HUES64 (cell line): ENCODE measurements around the gene PRKCG.
A peak's percentile ranks its signal among the peaks of the same experiment; 100 is the strongest.
"Not testable (repeated sequence)": the region's sequence is repeated elsewhere in the genome, so short reads cannot be mapped to it uniquely, and the experiment has no call there.

ENCODE experiments used
- H3K27ac ChIP-seq: 2 replicates; pipeline ENCODE4 v1.7.0; 2013; ENCODE audit warnings: low read depth, low read length, inconsistent platforms
- H3K27me3 ChIP-seq: 2 replicates; pipeline ENCODE4 v1.6.1; 2013; ENCODE audit warnings: mild to moderate bottlenecking, low read length; ENCODE audit not compliant: insufficient read depth
- H3K36me3 ChIP-seq: 2 replicates; pipeline ENCODE4 v1.6.1; 2013; ENCODE audit warnings: mild to moderate bottlenecking, low read length; ENCODE audit not compliant: insufficient read depth
- H3K4me1 ChIP-seq: 2 replicates; pipeline ENCODE4 v1.6.1; 2013; ENCODE audit warnings: mild to moderate bottlenecking, low read length, moderate library complexity; ENCODE audit not compliant: insufficient read depth
- H3K4me3 ChIP-seq: 2 replicates; pipeline ENCODE4 v1.5.1; 2013; ENCODE audit warnings: mild to moderate bottlenecking, low read length, moderate library complexity
- H3K9ac ChIP-seq: 2 replicates; pipeline ENCODE4 v1.6.1; 2013; ENCODE audit warnings: mild to moderate bottlenecking, low read depth, low read length
- H3K9me3 ChIP-seq: 2 replicates; pipeline ENCODE4 v1.6.1; 2013; ENCODE audit warnings: low read depth, low read length; ENCODE audit not compliant: insufficient read depth
- WGBS: fragments of 150-250, 120-280 bp; methylation state at CpG from one replicate; pipeline ENCODE4 v1.1.7; 2013; ENCODE audit warnings: missing lambda C conversion rate; 5-methylcytosine and 5-hydroxymethylcytosine counted together

Gene PRKCG

DNA sequence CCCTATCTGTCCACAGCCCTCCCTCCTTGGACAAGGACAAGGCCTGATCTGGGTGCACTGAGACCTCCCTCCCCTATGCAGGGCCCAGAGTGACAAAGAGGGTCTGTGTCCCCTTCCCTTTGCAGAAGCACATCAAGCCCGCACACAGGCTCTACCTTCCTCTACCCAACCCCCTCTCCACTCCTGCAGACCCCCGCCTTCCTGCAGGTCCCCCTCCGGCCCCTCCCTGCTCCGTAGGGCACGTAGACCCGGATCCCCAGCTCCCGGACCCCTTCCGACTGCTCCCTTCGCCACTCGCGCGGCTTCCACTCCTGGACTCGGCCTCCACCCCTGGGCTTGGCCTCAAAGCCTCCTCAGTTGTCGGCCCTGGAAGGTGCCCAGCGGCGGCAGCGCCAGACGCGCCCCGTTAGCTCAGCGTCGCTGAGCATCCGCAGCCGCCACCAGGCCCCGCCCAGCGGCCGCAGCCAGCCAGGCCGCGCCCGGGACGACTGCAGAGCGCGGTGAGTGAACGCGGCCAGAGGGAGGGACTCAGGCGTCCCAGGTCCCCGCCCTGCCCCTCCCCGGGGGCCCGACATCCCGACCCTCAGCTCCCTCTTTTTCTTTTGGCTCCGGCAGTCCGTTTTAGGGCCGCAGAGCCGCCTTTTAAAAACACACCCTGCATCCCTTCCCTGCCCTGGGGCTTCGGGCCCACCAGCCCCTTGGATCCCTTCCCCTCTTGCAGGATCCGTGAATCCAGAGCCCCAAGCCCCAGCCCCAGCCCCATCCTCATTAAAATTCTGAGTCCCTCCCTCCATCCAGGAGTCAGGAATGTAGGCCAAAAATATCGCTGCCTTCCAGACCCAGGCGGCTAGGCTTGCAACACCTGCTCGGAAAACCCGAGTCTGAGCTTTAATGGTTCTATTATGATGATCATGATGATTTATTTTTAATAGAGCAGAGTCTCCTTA lies 15.8 kb upstream of the PRKCG start:
- peak overlapping the region; percentile 99 for H3K27ac ChIP-seq
- WGBS: 2% methylated on average over 50 of the region's 50 CpGs

DNA sequence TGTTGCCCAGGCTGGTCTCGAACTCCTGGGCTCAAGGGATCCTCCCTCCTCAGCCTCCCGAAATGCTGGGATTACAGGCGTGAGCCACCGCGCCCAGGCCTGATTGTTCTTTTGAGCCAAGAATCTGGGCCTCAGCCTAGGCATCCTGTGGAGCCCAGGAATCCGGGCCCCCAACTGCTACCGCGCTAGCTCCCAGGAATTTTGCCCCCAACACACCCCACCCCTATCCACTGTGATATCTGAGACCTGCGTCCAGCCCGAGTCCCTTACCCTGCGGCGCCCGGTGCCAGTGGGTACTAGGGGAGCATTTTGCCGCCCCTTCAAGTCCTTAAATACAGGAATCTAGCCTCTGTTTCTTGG lies 15.2 kb upstream of the PRKCG start:
- Histone ChIP-seq H3K4me1 (peaks cover 10% of the 10 kb centered on the region), H3K9ac (peak overlapping the region; percentile 95), H3K4me3 (peak overlapping the region; percentile 58), H3K9me3 (no peaks in the 10 kb centered on the region), H3K27ac (peak overlapping the region; percentile 99), H3K27me3 (no peaks in the 10 kb centered on the region), H3K36me3 (peaks cover 10% of the 10 kb centered on the region)
- WGBS: 7% methylated on average over 14 of the region's 14 CpGs

More for the DNA sequence above, 15.8 kb upstream of the PRKCG start:
- Histone ChIP-seq H3K9me3 (no peaks in the 10 kb centered on the region), H3K9ac (peak overlapping the region; percentile 95), H3K4me3 (peak overlapping the region; percentile 58), H3K36me3 (peaks cover 6% of the 10 kb centered on the region), H3K4me1 (peaks cover 10% of the 10 kb centered on the region), H3K27me3 (no peaks in the 10 kb centered on the region)

DNA sequence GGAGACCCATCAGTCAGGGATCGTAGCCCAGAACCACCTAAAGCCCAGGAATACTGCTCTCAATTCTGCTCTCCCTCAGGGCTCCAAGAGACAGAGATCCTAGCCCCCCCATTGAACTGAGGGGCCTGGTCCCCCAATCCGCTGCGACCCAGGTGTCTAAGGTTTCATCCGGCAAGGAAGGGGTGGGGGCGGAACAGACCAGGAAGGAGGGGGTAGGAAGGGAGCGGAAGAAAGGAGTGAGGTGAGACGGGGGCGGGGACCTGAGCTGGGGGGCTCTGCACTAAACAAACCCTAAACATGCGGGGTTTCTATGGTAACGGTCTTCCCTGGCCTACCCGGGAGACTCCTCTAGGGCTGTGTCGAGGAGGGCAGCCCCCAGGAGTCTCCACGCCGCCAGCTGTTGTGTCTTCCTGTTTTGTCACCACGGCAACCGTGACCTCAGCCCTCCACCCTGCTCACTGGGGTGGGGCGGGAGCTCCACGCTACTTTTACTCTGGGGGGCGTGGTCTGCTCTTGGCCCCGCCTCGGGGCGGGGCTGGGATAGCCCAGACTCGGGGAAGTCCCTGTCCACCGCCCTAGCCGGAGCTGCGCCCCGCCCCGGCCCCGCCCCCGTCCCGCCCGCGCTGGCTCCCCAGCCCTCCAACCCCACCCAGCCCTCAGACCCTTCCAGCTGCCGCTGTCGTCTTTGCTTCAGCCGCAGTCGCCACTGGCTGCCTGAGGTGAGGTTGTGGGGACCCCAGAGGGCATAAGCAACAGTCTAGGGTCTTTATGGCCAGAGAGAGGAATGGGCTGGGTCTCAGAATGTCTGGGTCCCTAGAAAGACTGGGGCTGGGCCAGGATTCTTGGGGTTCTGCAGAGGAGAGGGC lies 14.5 kb upstream of the PRKCG start, which contains the start of gene MYADM:
MYADM (plus strand) TSS at position 659 of the 866 bp plus-strand sequence. CDS start 5,647 bp downstream, outside the sequence.
- under 1% methylated on average over 27 of the region's 37 CpGs for WGBS
- Histone ChIP-seq H3K9me3 (no peaks in the 10 kb centered on the region), H3K9ac (peak within 1 kb of the TSS; percentile 98), H3K36me3 (peaks cover 12% of the 10 kb centered on the region), H3K27ac (peak within 1 kb of the TSS; percentile 99), H3K4me1 (peaks cover 10% of the 10 kb centered on the region), H3K4me3 (peak within 1 kb of the TSS; percentile 95), H3K27me3 (no peaks in the 10 kb centered on the region)

DNA sequence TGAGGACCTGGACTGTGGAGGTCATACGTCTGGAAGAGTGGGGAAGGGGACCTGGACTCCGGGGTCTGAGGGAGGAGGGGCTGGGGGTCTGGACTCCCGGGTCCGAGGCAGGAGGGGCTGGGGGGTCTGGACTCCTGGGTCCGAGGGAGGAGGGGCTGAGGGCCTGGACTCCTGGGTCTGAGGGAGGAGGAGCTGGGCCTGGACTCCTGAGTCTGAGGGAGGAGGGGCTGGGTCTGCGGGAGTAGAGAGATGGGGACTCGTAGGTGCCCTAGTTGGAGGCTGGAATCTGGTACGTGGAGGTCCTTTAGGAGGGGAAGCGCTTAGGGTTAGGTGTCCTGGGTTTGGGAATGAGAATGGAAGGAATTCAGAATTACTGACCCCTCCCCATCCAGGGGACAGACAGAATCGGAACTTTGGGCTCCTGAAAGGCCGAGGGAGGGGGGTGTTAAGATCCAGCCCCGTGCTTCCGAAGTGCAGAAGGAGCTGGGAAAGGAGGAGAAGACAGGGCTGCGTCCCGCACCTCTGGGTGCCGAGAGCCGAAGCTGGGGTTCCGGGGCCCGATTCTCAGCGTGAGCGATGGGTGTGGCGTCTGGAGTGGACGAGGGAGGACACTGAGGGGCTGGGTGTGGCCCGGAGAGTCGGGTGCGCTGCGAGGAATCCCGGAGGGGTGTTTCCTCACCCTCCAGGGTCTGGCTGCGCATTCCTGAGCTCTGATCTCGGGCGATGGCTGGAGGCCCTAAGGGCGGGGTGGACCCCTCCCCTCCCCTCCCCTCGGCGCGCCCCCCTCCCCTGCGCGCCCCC lies 13.7 kb upstream of the PRKCG start:
- Histone ChIP-seq H3K9me3 (no peaks in the 10 kb centered on the region), H3K36me3 (peaks cover 18% of the 10 kb centered on the region), H3K4me3 (peak overlapping the region; percentile 95), H3K4me1 (peaks cover 10% of the 10 kb centered on the region), H3K27me3 (no peaks in the 10 kb centered on the region), H3K9ac (peak overlapping the region; percentile 98), H3K27ac (peak overlapping the region; percentile 98)
- 1% methylated on average over 32 of the region's 37 CpGs for whole genome bisulfite sequencing

DNA sequence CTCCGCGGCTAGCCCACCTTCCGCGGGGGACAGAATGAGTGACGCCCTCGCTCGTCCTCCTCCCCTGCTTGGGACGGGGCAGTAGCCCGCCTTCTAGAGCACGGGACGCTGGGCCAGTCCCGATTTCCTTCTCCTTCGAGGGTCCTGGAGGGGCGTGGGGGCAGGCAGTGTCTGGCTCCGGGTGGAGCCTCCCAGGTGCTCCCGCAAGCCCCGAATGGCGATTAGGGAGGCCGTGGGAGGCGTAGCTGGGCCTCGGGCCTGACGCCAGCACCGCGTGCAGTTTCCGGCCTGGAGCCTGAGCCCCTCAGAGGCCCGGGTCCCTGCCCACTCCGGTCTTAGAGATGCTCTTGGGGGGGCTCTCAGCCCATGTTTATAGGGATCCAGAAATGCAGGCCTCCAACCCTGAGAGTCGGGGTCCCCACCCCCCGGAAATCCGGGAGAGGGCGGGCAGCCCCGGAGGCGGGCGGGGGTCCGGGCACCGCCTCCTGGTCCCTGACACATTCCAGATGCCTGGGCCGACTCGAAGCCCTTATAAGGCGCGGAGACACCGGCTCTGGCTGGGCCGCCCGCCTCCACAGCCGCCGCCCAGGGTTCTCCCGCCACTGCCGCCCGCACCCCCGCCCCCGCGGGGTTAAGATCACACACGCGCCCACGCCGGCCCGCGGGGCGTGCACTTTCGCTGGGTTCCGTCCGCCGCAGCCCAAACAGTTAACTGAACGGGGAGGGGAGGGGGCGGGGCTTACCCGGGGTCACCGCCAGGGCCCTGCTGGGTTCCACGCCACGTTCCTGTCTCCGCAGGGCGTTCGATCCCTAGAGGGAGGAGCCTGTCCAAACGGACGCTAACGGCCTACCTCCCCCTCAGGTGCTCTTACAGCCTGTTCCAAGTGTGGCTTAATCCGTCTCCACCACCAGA lies 12.8 kb upstream of the PRKCG start:
- H3K9me3 ChIP-seq: no peaks in the 10 kb centered on the region
- H3K27me3 ChIP-seq: no peaks in the 10 kb centered on the region
- H3K4me1 ChIP-seq: peaks cover 10% of the 10 kb centered on the region
- peak overlapping the region; percentile 95 for H3K4me3 ChIP-seq
- H3K9ac ChIP-seq: peak overlapping the region; percentile 98
- peaks cover 27% of the 10 kb centered on the region for H3K36me3 ChIP-seq
- under 1% methylated on average over 75 of the region's 75 CpGs for WGBS
- peak overlapping the region; percentile 98 for H3K27ac ChIP-seq

DNA sequence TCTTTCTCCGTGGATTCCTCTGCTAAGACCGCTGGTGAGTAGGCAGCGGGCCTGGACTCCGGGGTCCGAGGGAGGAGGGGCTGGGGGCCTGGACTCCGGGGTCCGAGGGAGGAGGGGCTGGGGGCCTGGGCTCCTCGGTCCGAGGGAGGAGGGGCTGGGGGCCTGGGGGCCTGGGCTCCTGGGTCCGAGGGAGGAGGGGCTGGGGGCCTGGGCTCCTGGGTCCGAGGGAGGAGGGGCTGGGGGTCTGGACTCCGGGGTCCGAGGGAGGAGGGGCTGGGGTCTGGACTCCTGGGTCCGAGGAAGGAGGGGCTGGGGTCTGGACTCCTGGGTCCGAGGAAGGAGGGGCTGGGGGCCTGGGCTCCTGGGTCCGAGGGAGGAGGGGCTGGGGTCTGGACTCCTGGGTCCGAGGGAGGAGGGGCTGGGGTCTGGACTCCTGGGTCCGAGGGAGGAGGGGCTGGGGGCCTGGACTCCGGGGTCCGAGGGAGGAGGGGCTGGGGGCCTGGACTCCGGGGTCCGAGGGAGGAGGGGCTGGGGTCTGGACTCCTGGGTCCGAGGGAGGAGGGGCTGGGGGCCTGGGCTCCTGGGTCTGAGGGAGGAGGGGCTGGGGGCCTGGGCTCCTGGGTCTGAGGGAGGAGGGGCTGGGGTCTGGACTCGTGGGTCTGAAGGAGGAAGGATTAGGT lies 12.1 kb upstream of the PRKCG start:
- peak overlapping the region; percentile 98 for H3K27ac ChIP-seq
- H3K4me3 ChIP-seq: peak overlapping the region; percentile 95
- H3K4me1 ChIP-seq, H3K27me3 ChIP-seq, H3K9me3 ChIP-seq: not testable (repeated sequence)
- peaks cover 35% of the 10 kb centered on the region for H3K36me3 ChIP-seq
- peak overlapping the region; percentile 98 for H3K9ac ChIP-seq
- whole genome bisulfite sequencing: 17% methylated on average over 24 of the region's 24 CpGs

DNA sequence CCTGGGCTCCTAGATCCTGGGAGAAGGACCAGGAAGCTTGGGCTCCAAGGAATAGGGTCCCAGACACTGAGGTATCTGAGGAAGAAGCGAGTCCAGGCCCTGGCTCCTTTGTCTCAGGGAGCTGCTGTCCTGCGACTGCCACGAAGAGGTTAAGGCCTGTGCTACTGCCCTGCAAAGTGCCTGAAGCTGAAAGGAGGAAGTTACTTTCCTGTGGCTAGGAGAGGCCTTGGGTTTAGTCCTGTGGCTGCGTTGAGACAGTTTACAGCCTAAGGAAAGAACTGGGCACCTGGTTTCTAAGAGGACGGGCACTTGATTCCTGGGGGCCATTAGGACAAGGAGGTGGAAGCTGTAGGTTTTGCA lies 11.5 kb upstream of the PRKCG start:
- H3K4me3 ChIP-seq: peak overlapping the region; percentile 24; the same call in 1 of the 2 replicates
- H3K4me1 ChIP-seq: peaks cover 6% of the 10 kb centered on the region
- peak overlapping the region; percentile 49; the same call in 1 of the 2 replicates for H3K9ac ChIP-seq
- H3K9me3 ChIP-seq: no peaks in the 10 kb centered on the region
- peaks cover 40% of the 10 kb centered on the region for H3K36me3 ChIP-seq
- peak overlapping the region; percentile 34; the same call in 1 of the 2 replicates for H3K27ac ChIP-seq
- H3K27me3 ChIP-seq: no peaks in the 10 kb centered on the region
- WGBS: 86% methylated on average over 5 of the region's 5 CpGs

DNA sequence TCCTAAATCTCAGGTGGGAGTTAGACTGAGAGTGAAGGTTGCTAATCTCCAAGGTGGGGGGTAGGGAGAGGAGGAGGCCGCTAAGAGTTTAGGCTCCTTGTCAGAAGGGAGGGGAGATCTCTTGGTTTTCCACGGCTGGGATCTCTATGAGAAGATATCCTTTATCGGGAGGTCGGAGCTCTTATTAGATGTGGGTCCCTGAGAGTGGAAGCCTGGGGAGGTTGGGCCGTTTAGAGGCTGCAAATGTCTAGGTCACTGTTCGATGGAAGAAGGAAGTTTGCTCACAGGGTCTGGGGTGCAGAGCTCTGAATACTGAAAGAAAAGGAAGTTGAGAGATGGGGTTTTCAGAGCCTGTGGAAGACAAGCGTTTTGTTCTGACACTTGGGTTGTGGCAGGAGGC lies 10.5 kb upstream of the PRKCG start:
- Histone ChIP-seq H3K9ac (no peak overlapping the region), H3K27ac (no peak overlapping the region), H3K9me3 (no peaks in the 10 kb centered on the region), H3K27me3 (no peaks in the 10 kb centered on the region), H3K36me3 (peaks cover 45% of the 10 kb centered on the region), H3K4me1 (peaks cover 3% of the 10 kb centered on the region; the same call in 1 of the 2 replicates), H3K4me3 (no peak overlapping the region)
- WGBS: 88% methylated on average over 7 of the region's 7 CpGs

DNA sequence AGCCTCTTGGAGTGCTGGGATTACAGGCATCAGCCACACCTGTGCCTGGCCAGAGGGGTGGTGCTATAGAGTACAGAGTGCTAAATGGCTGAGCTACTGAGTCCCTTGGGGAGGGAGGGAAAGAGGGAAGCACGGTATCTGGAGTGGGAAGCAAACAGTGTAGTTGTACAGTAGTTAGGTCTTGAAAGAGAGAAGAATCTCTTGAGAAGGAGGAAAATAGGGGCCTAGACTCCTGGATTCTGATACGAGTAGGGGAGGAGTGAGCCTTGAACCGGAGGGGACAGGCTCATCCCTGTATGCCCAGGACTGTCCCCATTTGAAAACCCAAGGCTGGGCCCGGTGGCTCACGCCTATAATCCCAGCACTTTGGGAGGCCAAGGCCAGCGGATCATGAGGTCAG lies 9.2 kb upstream of the PRKCG start:
- Histone ChIP-seq H3K27ac (no peak overlapping the region), H3K9ac (no peak overlapping the region), H3K4me1 (peaks cover 3% of the 10 kb centered on the region; the same call in 1 of the 2 replicates), H3K27me3 (no peaks in the 10 kb centered on the region), H3K36me3 (peaks cover 45% of the 10 kb centered on the region), H3K4me3 (no peak overlapping the region), H3K9me3 (no peaks in the 10 kb centered on the region)
- WGBS: 94% methylated on average over 6 of the region's 6 CpGs
